Occipital lobe (tissue), 3 donors: ENCODE measurements around the gene MMP15. TPM values are rescaled to one million over a fixed set of nuclear protein-coding genes. Genes with fewer than 3 reads are reported as not detected.
"Not testable (repeated sequence)": the region's sequence is repeated elsewhere in the genome, so short reads cannot be mapped to it uniquely, and the experiment has no call there.

Experiments used
- DNase-seq: peaks from one replicate; lab custom pipeline; 2025; lab: John Stamatoyannopoulos, UW
- small RNA-seq: library from RNA; depleted of rRNA; stranded (forward); fragments of <200 nt; gene quantifications from one replicate; pipeline ENCODE3, GENCODE V24; 2014
- total RNA-seq: library from RNA; depleted of rRNA; stranded (reverse); fragments of >200 nt; gene quantifications from one replicate; pipeline ENCODE4 v1.2.3, GENCODE V29; 2014

Gene MMP15
- total RNA-seq, 1 donor from 2014 or later, result 12.6 TPM

GRCh38 chr16:58086381-58087208, 61.0 kb downstream of the MMP15 start:
- no peak for DNase-seq

- DNase-seq, result no peak
Observed at GRCh38 chr16:58087209-58087913, 61.8 kb downstream of the MMP15 start.

- DNase-seq, result no peak
Observed at GRCh38 chr16:58088091-58088490, 62.5 kb downstream of the MMP15 start.

GRCh38 chr16:58090396-58090795, 64.8 kb downstream of the MMP15 start:
- DNase-seq, result not testable (repeated sequence)

- no peak for DNase-seq
Observed at GRCh38 chr16:58094026-58094425, 68.5 kb downstream of the MMP15 start.

GRCh38 chr16:58094791-58095574, 69.4 kb downstream of the MMP15 start:
- DNase-seq, result no peak

- not testable (repeated sequence) for DNase-seq
Observed at GRCh38 chr16:58095575-58095960, 70.0 kb downstream of the MMP15 start.

- DNase-seq, result no peak
Observed at GRCh38 chr16:58096249-58096648, 70.7 kb downstream of the MMP15 start.

Small RNA genes within 50 kb of the gene (small RNA-seq; reads per million reads assigned to genes)
- gene RF00019, result not detected

Other genes starting within 250 kb of the MMP15 start
- gene KIFC3, start 223.3 kb upstream of the MMP15 start, total RNA-seq, result 44.6 TPM
- gene CNGB1, start 54.6 kb upstream of the MMP15 start, total RNA-seq, result not detected
- gene ZNF319, start 25.1 kb upstream of the MMP15 start, total RNA-seq, result 4.2 TPM
- gene USB1, start 24.3 kb upstream of the MMP15 start, total RNA-seq, result 5.0 TPM
- 82.8 TPM for gene CFAP20, start 103.6 kb downstream of the MMP15 start, total RNA-seq
- gene CSNK2A2, start 172.4 kb downstream of the MMP15 start, total RNA-seq, result 19.0 TPM